ENCODE data around the gene REC8. TPM values are rescaled to one million over a fixed set of nuclear protein-coding genes. Genes with fewer than 3 reads are reported as not detected.

Gene REC8
- total and polyA plus RNA-seq, 2 of the 4 experiments (the other 2 are of a cell fraction): 0.36 to 3.5 TPM

GRCh38 chr14:24189059-24189375 lies 17.1 kb downstream of the REC8 start:
- WGBS, 2 experiments (ENCODE audit: extremely low coverage in 2 of 2, insufficient read length in 1 of 2): no CpG with 5 or more reads among the region's 3 CpGs
- Histone ChIP-seq H3K36me3 (ENCODE audit: control insufficient read depth, insufficient read depth, low read length) (peaks cover 49% of the 10 kb centered on the region), H4K8ac (ENCODE audit: low read depth in 2 of 2, low read length in 2 of 2) (peak overlapping the region; percentile 6 to 89; a peak in 2 of 4 replicates), H4K91ac (ENCODE audit: insufficient read depth, low read depth, low read length) (no peak overlapping the region), H3K27ac (ENCODE audit: insufficient read depth, low read length) (no peak overlapping the region), H3K27me3 (ENCODE audit: control insufficient read depth, insufficient read depth, low read length) (no peaks in the 10 kb centered on the region), H3K14ac (replicated peaks; ENCODE audit: low read depth, low read length) (no peak overlapping the region), H2AK5ac (ENCODE audit: low read depth, low read length) (0 out of 2 replicates have a peak overlapping the region, but pooled peaks have one; percentile 16), H3K4me2 (ENCODE audit: low read depth, low read length) (peak overlapping the region; percentile 18), H2AK9ac (replicated peaks; ENCODE audit: low read depth, low read length, poor library complexity) (peak overlapping the region; percentile 99), H3K4me3 (ENCODE audit: insufficient read depth, low read depth, low read length) (no peak overlapping the region), H3K23ac (ENCODE audit: low read depth, low read length) (no peak overlapping the region), H3K4me1 (ENCODE audit: control insufficient read depth, insufficient read depth, low read length) (peaks cover 4% of the 10 kb centered on the region), H3K4ac (ENCODE audit: low read depth, low read length) (no peak overlapping the region), H3K56ac (ENCODE audit: extremely low read depth, insufficient read depth, low read length) (no peak overlapping the region), H3K18ac (ENCODE audit: low read depth, low read length) (no peak overlapping the region), H3K9me1 (ENCODE audit: insufficient read depth, low read length) (peaks cover 18% of the 10 kb centered on the region), H3K9me3 (ENCODE audit: control insufficient read depth, insufficient read depth, low read length) (no peaks in the 10 kb centered on the region), H4K5ac (ENCODE audit: low read depth, low read length) (0 out of 2 replicates have a peak overlapping the region, but pooled peaks have one; percentile 15), H3K79me1 (ENCODE audit: low read depth in 1 of 2, low read length in 2 of 2) (peaks cover 24 to 70% of the 10 kb centered on the region in 2 experiments), H4K20me1 (ENCODE audit: insufficient read depth, low read length) (no peaks in the 10 kb centered on the region), H2BK5ac (ENCODE audit: low read depth, low read length, poor library complexity, severe bottlenecking) (no peak overlapping the region), H2BK120ac (ENCODE audit: low read depth, low read length) (no peak overlapping the region), H2BK15ac (ENCODE audit: low read depth, low read length) (no peak overlapping the region), H2AFZ (replicated peaks; ENCODE audit: low read length, poor library complexity) (peak overlapping the region; percentile 96), H2BK20ac (ENCODE audit: low read depth, low read length) (no peak overlapping the region), H3K9ac (ENCODE audit: low read depth, low read length) (no peak overlapping the region)
- ChIA-PET CTCF (interaction anchor here (1.0 to 1.3 kb wide), 2 partner anchors 28 to 108 kb away, joined by 3 to 4 read pairs; partner anchors contain the start of gene IRF9), POLR2A (ENCODE audit: unreplicated experiment) (interaction anchor here (0.6 kb wide), 1 partner anchor 9 kb away, joined by 3 read pairs; no protein-coding TSS in a partner anchor)
- BruUV-seq (replicated peaks): no TSS peak
- no peak for DNase-seq
- in situ Hi-C loops (cut with MboI; ENCODE audit: low sequenced_read_pairs) (no loop called here), dilution Hi-C loops (cut with HindIII; ENCODE audit: low sequenced_read_pairs, unreplicated experiment) (no loop called here), intact Hi-C loops (cut with micrococcal nuclease) (no loop called here)
- no peak for TF ChIP-seq MAZ (IDR thresholded peaks at IDR 0.05; ENCODE audit: borderline replicate concordance, low read depth, low read length)
- TF ChIP-seq RAD21 (IDR thresholded peaks at IDR 0.05; ENCODE audit: low read length): no peak
- no peak for TF ChIP-seq ELK1 (IDR thresholded peaks at IDR 0.05; ENCODE audit: borderline replicate concordance, low read depth, low read length)
- no peak for TF ChIP-seq CEBPB (IDR thresholded peaks at IDR 0.05; ENCODE audit: low read depth, low read length)
- TF ChIP-seq SMC3 (IDR thresholded peaks at IDR 0.05; ENCODE audit: low read depth, low read length): no peak
- no peak for TF ChIP-seq MAFK (IDR thresholded peaks at IDR 0.05; ENCODE audit: low read depth, low read length)
- no peak for ATAC-seq (ENCODE audit: low read depth)
